K562 (cell line): ENCODE data around the gene MALAT1. TPM values are rescaled to one million over a fixed set of nuclear protein-coding genes. Genes with fewer than 3 reads are reported as not detected.

Experiments used
- CEBPB ChIP-seq: fragments of 450-650 bp; IDR thresholded peaks from 2 replicates; pipeline ENCODE4 v1.6.1; 2016; ENCODE audit warnings: missing genetic modification characterization, missing compliant biosample characterization
- CTBP1 ChIP-seq: fragments of 450-650 bp; IDR thresholded peaks from 2 replicates; pipeline ENCODE4 v1.6.1; 2016; ENCODE audit warnings: borderline replicate concordance
- GTF2E2 ChIP-seq: fragments of 200-800 bp; sonication (Bioruptor generic); IDR thresholded peaks from 2 replicates; pipeline ENCODE4 v1.6.1; 2016; ENCODE audit warnings: missing genetic modification characterization, missing compliant biosample characterization
- HNRNPUL1 ChIP-seq: fragments of 200-400 bp; formaldehyde crosslinking; IDR thresholded peaks from 2 replicates; pipeline ENCODE4 v1.6.1; 2017; ENCODE audit warnings: low read length
- MEF2A ChIP-seq: IDR thresholded peaks from 2 replicates; pipeline ENCODE4 v1.6.1; 2011; ENCODE audit warnings: low read depth, mild to moderate bottlenecking, low read length, moderate library complexity; ENCODE audit not compliant: control insufficient read depth
- NCOA2 ChIP-seq, 2 experiments: fragments of 450-650 bp; IDR thresholded peaks; 2 replicates each; pipeline ENCODE4 v1.6.1; 2018; ENCODE audit warnings: mild to moderate bottlenecking in 2 of 2, moderate library complexity in 1 of 2; ENCODE audit not compliant: partially characterized antibody in 2 of 2
- SIN3B ChIP-seq: fragments of 450-650 bp; IDR thresholded peaks from 2 replicates; pipeline ENCODE4 v1.6.1; 2017; ENCODE audit warnings: low read depth, mild to moderate bottlenecking, moderate library complexity
- STAT5A ChIP-seq: IDR thresholded peaks from 2 replicates; pipeline ENCODE4 v1.6.1; 2012; ENCODE audit warnings: low read length, inconsistent platforms, borderline replicate concordance
- TOE1 ChIP-seq, 2 experiments: fragments of 450-650 bp in 1 of 2; sonication (generic) in 1 of 2; formaldehyde crosslinking in 1 of 2; IDR thresholded peaks; 2 replicates each; pipeline versions ENCODE4 v1.7.1 to v1.8.0; 2016 to 2022; ENCODE audit warnings: borderline replicate concordance in 2 of 2, mild to moderate bottlenecking in 2 of 2, antibody characterized with exemption in 1 of 2, inconsistent platforms in 1 of 2, low read depth in 1 of 2, missing genetic modification reagents in 1 of 2, moderate library complexity in 1 of 2
- ZBTB43 ChIP-seq: sonication (generic); formaldehyde crosslinking; IDR thresholded peaks from 2 replicates; pipeline ENCODE4 v1.8.0; 2023; ENCODE audit warnings: mild to moderate bottlenecking, missing genetic modification reagents
- ZFP1 ChIP-seq: fragments of 450-650 bp; formaldehyde crosslinking; IDR thresholded peaks from 2 replicates; pipeline ENCODE4 v1.4.0; 2020; ENCODE audit warnings: mild to moderate bottlenecking, mixed read lengths
- ZNF3 ChIP-seq: fragments of 250-450 bp; sonication (Bioruptor Pico); IDR thresholded peaks from 2 replicates; pipeline ENCODE4 v1.5.0; 2021; ENCODE audit warnings: mild to moderate bottlenecking, moderate library complexity
- ZNF57 ChIP-seq: fragments of 450-650 bp; formaldehyde crosslinking; IDR thresholded peaks from 2 replicates; pipeline ENCODE4 v1.4.0; 2020; ENCODE audit warnings: mild to moderate bottlenecking, moderate library complexity
- ZSCAN29 ChIP-seq: fragments of 450-650 bp; IDR thresholded peaks from 2 replicates; pipeline ENCODE4 v1.6.1; 2017
- ZSCAN32 ChIP-seq: fragments of 450-650 bp; formaldehyde crosslinking; IDR thresholded peaks from 2 replicates; pipeline ENCODE4 v1.4.0; 2020; ENCODE audit warnings: mild to moderate bottlenecking, moderate library complexity
- polyA plus RNA-seq, 8 experiments: library from polyadenylated mRNA; depleted of rRNA in 4 of 8; stranded (reverse) in 5 of 8; unstranded in 3 of 8; fragments of >200 nt; fragmentation: Nextera tagmentation in 2 of 8; fragmentation: Illumina TruSeq in 1 of 8; extraction: Ambion mirVana in 2 of 8; extraction: Trizol in 1 of 8; gene quantifications; 2 replicates each; pipeline versions ENCODE4 v1.2.1 to v1.2.3, GENCODE V29; 2011 to 2014; ENCODE audit warnings: inconsistent platforms in 1 of 8, missing spikeins in 1 of 8
- total RNA-seq, 7 experiments: library from RNA; depleted of rRNA in 6 of 7; stranded (reverse); fragments of >200 nt in 6 of 7; fragmentation: Illumina TruSeq in 2 of 7; extraction: Trizol in 2 of 7; gene quantifications; 2 replicates each; pipeline versions ENCODE4 v1.2.1 to v1.2.3, GENCODE V29; 2011 to 2021; ENCODE audit warnings: low replicate concordance in 1 of 7
- TF ChIP-seq, protein P1 (sequence below): sonication (generic); formaldehyde crosslinking; IDR thresholded peaks from 2 replicates; pipeline ENCODE4 v1.8.0; 2022; ENCODE audit warnings: mild to moderate bottlenecking, missing genetic modification reagents, borderline replicate concordance
- TF ChIP-seq, protein P2 (sequence below), 2 experiments: fragments of 450-650 bp in 1 of 2; sonication (generic) in 1 of 2; formaldehyde crosslinking in 1 of 2; IDR thresholded peaks in 1 of 2; conservative IDR thresholded peaks in 1 of 2; 2 replicates each; pipeline versions ENCODE4 v1.6.1 to v1.8.1; 2016 to 2023; ENCODE audit warnings: mild to moderate bottlenecking in 2 of 2, moderate library complexity in 2 of 2, inconsistent platforms in 1 of 2, missing genetic modification reagents in 1 of 2
- TF ChIP-seq, protein P3 (sequence below): IDR thresholded peaks from 3 replicates; pipeline ENCODE4 v1.6.1; 2011; ENCODE audit warnings: borderline replicate concordance, mild to moderate bottlenecking; ENCODE audit not compliant: insufficient read length, insufficient read depth
- TF ChIP-seq, protein P4 (sequence below): fragments of 250-450 bp; sonication (Bioruptor Pico); IDR thresholded peaks from 2 replicates; pipeline ENCODE4 v1.8.0; 2022; ENCODE audit warnings: inconsistent platforms, mild to moderate bottlenecking, moderate library complexity, borderline replicate concordance

Gene MALAT1
- total and polyA plus RNA-seq, 9 of the 15 experiments (the other 6 are each of a cell fraction or from before 2014, with no cell fraction given) = 363 to 8,715 (median 2,351) TPM

DNA sequence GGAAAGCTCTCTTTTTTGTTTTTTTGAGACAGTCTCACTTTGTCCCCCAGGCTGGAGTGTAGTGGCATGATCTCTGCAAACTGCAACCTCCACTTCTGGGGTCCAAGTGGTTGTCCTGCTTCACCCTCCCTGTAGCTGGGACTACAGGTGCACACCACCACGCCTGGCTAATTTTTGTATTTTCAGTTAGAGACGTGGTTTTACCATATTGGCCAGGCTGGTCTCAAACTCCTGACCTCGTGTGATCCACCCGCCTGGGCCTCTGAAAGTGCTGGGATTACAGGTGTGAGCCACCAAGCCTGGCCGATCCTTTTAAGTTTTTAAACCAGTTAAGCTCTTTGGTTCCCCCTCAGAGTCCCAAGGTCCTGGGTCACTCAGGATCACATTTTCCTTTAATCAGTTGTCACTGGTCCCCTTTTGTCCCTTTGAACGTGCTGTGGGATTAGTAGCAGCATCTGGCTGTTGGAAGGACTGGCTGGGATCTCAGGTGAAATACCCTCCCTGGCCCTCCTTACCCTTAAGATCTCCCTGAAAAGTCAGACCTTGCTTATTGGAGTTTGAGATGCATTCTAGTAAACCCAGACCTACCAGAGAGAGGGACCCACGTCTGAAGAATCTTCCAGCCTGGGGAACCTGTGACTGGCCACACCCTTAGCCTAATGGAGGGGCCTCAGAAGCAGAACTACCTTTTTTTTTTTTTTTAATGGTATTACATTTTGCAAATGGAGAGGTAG, 8.1 kb downstream of the MALAT1 start (continued):
- TF ChIP-seq, protein P1, sequence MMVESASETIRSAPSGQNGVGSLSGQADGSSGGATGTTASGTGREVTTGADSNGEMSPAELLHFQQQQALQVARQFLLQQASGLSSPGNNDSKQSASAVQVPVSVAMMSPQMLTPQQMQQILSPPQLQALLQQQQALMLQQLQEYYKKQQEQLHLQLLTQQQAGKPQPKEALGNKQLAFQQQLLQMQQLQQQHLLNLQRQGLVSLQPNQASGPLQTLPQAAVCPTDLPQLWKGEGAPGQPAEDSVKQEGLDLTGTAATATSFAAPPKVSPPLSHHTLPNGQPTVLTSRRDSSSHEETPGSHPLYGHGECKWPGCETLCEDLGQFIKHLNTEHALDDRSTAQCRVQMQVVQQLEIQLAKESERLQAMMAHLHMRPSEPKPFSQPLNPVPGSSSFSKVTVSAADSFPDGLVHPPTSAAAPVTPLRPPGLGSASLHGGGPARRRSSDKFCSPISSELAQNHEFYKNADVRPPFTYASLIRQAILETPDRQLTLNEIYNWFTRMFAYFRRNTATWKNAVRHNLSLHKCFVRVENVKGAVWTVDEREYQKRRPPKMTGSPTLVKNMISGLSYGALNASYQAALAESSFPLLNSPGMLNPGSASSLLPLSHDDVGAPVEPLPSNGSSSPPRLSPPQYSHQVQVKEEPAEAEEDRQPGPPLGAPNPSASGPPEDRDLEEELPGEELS = peak; percentile 55; the same call in 1 of the 2 replicates
- TF ChIP-seq ZNF3 (CRISPR knock-in tag) (peak; percentile 85), SIN3B (peak; percentile 22; the same call in 1 of the 2 replicates), ZSCAN32 (CRISPR knock-in tag) (peak; percentile 94), ZNF57 (CRISPR knock-in tag) (peak; percentile 93), CTBP1 (peak; percentile 90), HNRNPUL1 (peak; percentile 94), NCOA2 (IDR thresholded peaks at IDR 0.05; ENCODE audit: partially characterized antibody in 2 of 2) (no peak), CEBPB (tag) (no peak), ZBTB43 (CRISPR knock-in tag) (peak; percentile 49), TOE1 (IDR thresholded peaks at IDR 0.05; ENCODE audit: borderline replicate concordance) (peak; percentile 91), TOE1 (CRISPR knock-in tag; IDR thresholded peaks at IDR 0.05; ENCODE audit: borderline replicate concordance, low read depth) (0 out of 2 replicates have a peak, but pooled peaks have one; percentile 23), ZFP1 (peak; percentile 88), ZSCAN29 (peak; percentile 24; the same call in 1 of the 2 replicates), STAT5A (peak; percentile 69), GTF2E2 (tag) (no peak), MEF2A (peak; percentile 63)
- TF ChIP-seq, protein P2, sequence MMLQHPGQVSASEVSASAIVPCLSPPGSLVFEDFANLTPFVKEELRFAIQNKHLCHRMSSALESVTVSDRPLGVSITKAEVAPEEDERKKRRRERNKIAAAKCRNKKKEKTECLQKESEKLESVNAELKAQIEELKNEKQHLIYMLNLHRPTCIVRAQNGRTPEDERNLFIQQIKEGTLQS (IDR thresholded peaks at IDR 0.05) = no peak
- TF ChIP-seq, protein P2 (CRISPR knock-in tag; conservative IDR thresholded peaks at IDR 0.05) = peak; percentile 82
- TF ChIP-seq, protein P3, sequence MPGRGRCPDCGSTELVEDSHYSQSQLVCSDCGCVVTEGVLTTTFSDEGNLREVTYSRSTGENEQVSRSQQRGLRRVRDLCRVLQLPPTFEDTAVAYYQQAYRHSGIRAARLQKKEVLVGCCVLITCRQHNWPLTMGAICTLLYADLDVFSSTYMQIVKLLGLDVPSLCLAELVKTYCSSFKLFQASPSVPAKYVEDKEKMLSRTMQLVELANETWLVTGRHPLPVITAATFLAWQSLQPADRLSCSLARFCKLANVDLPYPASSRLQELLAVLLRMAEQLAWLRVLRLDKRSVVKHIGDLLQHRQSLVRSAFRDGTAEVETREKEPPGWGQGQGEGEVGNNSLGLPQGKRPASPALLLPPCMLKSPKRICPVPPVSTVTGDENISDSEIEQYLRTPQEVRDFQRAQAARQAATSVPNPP = no peak
- TF ChIP-seq, protein P4, sequence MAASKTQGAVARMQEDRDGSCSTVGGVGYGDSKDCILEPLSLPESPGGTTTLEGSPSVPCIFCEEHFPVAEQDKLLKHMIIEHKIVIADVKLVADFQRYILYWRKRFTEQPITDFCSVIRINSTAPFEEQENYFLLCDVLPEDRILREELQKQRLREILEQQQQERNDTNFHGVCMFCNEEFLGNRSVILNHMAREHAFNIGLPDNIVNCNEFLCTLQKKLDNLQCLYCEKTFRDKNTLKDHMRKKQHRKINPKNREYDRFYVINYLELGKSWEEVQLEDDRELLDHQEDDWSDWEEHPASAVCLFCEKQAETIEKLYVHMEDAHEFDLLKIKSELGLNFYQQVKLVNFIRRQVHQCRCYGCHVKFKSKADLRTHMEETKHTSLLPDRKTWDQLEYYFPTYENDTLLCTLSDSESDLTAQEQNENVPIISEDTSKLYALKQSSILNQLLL (CRISPR knock-in tag) = no peak
